Parathyroid adenoma (tissue), 2 donors: ENCODE results near the gene LTA.
"Not testable (repeated sequence)": the region's sequence is repeated elsewhere in the genome, so short reads cannot be mapped to it uniquely, and the experiment has no call there.

Experiments used
- H2AFZ ChIP-seq: fragments of 300-600 bp; sonication (generic); one replicate; pipeline ENCODE4 v1.7.0; 2017; ENCODE audit warnings: antibody characterized with exemption, mild to moderate bottlenecking
- H3K27ac ChIP-seq: fragments of 300-600 bp; sonication (generic); one replicate; pipeline ENCODE4 v1.7.0; 2017
- H3K27me3 ChIP-seq: fragments of 300-600 bp; sonication (generic); one replicate; pipeline ENCODE4 v1.7.0; 2017; ENCODE audit warnings: low read length; ENCODE audit not compliant: control insufficient read depth, insufficient read depth
- H3K36me3 ChIP-seq: fragments of 300-600 bp; sonication (generic); one replicate; pipeline ENCODE4 v1.7.0; 2017; ENCODE audit warnings: low read length; ENCODE audit not compliant: control insufficient read depth, insufficient read depth
- H3K4me1 ChIP-seq: fragments of 300-600 bp; sonication (generic); one replicate; pipeline ENCODE4 v1.7.0; 2017; ENCODE audit warnings: control low read depth
- H3K4me2 ChIP-seq: fragments of 300-600 bp; sonication (generic); one replicate; pipeline ENCODE4 v1.7.0; 2017; ENCODE audit warnings: low read length
- H3K4me3 ChIP-seq: fragments of 300-600 bp; sonication (generic); one replicate; pipeline ENCODE4 v1.7.0; 2017; ENCODE audit warnings: low read depth, low read length
- H3K79me2 ChIP-seq: fragments of 300-600 bp; sonication (generic); one replicate; pipeline ENCODE4 v1.7.0; 2017; ENCODE audit warnings: control low read depth
- H3K9ac ChIP-seq: fragments of 300-600 bp; sonication (generic); one replicate; pipeline ENCODE4 v1.7.0; 2017; ENCODE audit warnings: mild to moderate bottlenecking
- H3K9me3 ChIP-seq: fragments of 300-600 bp; sonication (generic); one replicate; pipeline ENCODE4 v1.7.0; 2017; ENCODE audit warnings: low read length; ENCODE audit not compliant: control insufficient read depth
- CTCF ChIP-seq: fragments of 300-600 bp; sonication (generic); IDR thresholded peaks from one replicate; pipeline ENCODE4 v1.7.0; 2017; ENCODE audit warnings: antibody characterized with exemption, mild to moderate bottlenecking
- donor health status: primary hyperparathyroidism.

The LTA gene

GRCh38 chr6:31588871-31589650 lies 17.0 kb downstream of the LTA start:
- Histone ChIP-seq H3K27me3 (no peaks in the 10 kb centered on the region), H2AFZ (no peak overlapping the region), H3K4me3 (no peak overlapping the region), H3K9me3 (no peaks in the 10 kb centered on the region), H3K36me3 (no peaks in the 10 kb centered on the region), H3K9ac (no peak overlapping the region), H3K27ac (no peak overlapping the region), H3K4me2 (no peak overlapping the region), H3K4me1 (no peaks in the 10 kb centered on the region), H3K79me2 (no peaks in the 10 kb centered on the region)
- TF ChIP-seq CTCF, result no peak

GRCh38 chr6:31590691-31591090 lies 18.6 kb downstream of the LTA start:
- not testable (repeated sequence) for H3K9ac ChIP-seq, H3K9me3 ChIP-seq, H3K79me2 ChIP-seq, H3K36me3 ChIP-seq, H3K27ac ChIP-seq, H3K27me3 ChIP-seq, H2AFZ ChIP-seq, H3K4me3 ChIP-seq, H3K4me2 ChIP-seq, H3K4me1 ChIP-seq

- no peaks in the 10 kb centered on the region for H3K4me1 ChIP-seq
- no peak overlapping the region for H3K4me2 ChIP-seq
- H3K27me3 ChIP-seq, result no peaks in the 10 kb centered on the region
- H3K79me2 ChIP-seq, result no peaks in the 10 kb centered on the region
- no peak overlapping the region for H3K27ac ChIP-seq
- H2AFZ ChIP-seq, result no peak overlapping the region
- no peaks in the 10 kb centered on the region for H3K36me3 ChIP-seq
- no peaks in the 10 kb centered on the region for H3K9me3 ChIP-seq
- H3K9ac ChIP-seq, result no peak overlapping the region
- TF ChIP-seq CTCF, result no peak
- H3K4me3 ChIP-seq, result no peak overlapping the region
Observed at GRCh38 chr6:31592396-31592771, 20.3 kb downstream of the LTA start.

- Histone ChIP-seq H3K4me1 (no peaks in the 10 kb centered on the region), H3K27me3 (no peaks in the 10 kb centered on the region), H3K79me2 (no peaks in the 10 kb centered on the region), H3K4me3 (no peak overlapping the region), H3K27ac (no peak overlapping the region), H2AFZ (no peak overlapping the region), H3K9me3 (no peaks in the 10 kb centered on the region), H3K36me3 (no peaks in the 10 kb centered on the region), H3K4me2 (no peak overlapping the region), H3K9ac (no peak overlapping the region)
- TF ChIP-seq CTCF, result peak; percentile 20
Observed at GRCh38 chr6:31597006-31597405, 24.9 kb downstream of the LTA start.

- Histone ChIP-seq H3K9me3 (no peaks in the 10 kb centered on the region), H3K4me1 (peaks cover 8% of the 10 kb centered on the region), H2AFZ (no peak overlapping the region), H3K27me3 (no peaks in the 10 kb centered on the region), H3K4me3 (no peak overlapping the region), H3K4me2 (no peak overlapping the region), H3K36me3 (no peaks in the 10 kb centered on the region), H3K9ac (no peak overlapping the region), H3K27ac (no peak overlapping the region), H3K79me2 (no peaks in the 10 kb centered on the region)
- TF ChIP-seq CTCF, result no peak
Observed at GRCh38 chr6:31607317-31607716, 35.2 kb downstream of the LTA start.
